ENCODE results near the gene SCRN1. TPM values are rescaled to one million over a fixed set of nuclear protein-coding genes. Genes with fewer than 3 reads are reported as not detected.

The SCRN1 gene
- total RNA-seq, 1 donor = 45.6 TPM

DNA sequence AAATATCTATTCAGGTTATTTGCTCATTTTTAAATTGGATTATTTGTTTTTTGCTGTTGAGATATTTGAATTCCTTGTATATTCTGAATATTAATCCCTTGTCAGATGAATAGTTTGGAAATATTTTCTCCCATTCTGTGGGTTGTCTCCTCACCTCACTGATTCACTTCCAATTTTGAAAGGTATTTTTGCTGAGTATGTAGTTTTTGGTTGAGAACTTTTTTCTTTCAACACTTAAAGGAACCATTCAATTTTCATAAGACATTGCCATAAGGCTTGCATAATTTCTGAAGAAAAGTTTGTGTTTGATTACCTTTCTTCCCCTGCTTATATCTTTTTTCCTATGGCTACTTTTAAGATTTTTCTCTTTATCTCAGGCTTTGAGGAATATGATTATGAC is 8.9 kb upstream of the SCRN1 start:
- H3K4me1 ChIP-seq (ENCODE audit: insufficient read depth, low read length) = no peaks in the 10 kb centered on the region

DNA sequence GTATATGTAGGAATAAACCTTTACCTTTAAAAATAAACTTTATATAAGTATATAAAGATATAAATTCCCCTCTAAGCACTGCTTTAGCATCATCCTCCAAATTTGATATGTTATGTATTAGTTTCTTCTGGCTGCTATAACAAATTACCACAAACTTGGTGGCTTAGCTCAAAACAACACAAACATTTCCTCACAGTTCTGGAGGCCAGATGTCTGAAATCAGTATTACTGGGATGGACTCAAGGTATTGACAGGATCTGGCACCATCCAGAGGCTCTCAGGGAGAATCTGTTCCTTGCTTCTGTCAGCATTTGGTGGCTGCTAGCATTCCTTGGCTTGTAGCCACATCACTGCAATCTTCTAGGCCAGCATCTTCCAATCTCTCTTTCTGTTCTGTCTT is 6.7 kb upstream of the SCRN1 start:
- DNase-seq (ENCODE audit: insufficient read length, low spot score, missing footprints) = no peak
- Histone ChIP-seq H3K27ac (ENCODE audit: low read depth, low read length) (no peak overlapping the region), H3K27me3 (ENCODE audit: insufficient read depth, low read length) (no peaks in the 10 kb centered on the region), H3K4me3 (ENCODE audit: insufficient read depth, low read length) (no peak overlapping the region), H2AFZ (ENCODE audit: low read length) (no peak overlapping the region), H3K36me3 (ENCODE audit: insufficient read depth, low read length) (no peaks in the 10 kb centered on the region), H3K9me3 (ENCODE audit: low read depth, low read length) (peaks cover 2% of the 10 kb centered on the region), H3K4me2 (ENCODE audit: insufficient read depth, low read length) (no peak overlapping the region), H3K79me2 (ENCODE audit: insufficient read depth, low read length) (no peaks in the 10 kb centered on the region), H4K20me1 (ENCODE audit: insufficient read depth, low read length) (no peaks in the 10 kb centered on the region), H3K4me1 (ENCODE audit: insufficient read depth, low read length) (no peaks in the 10 kb centered on the region)
- no peak for TF ChIP-seq CTCF (IDR thresholded peaks at IDR 0.05; ENCODE audit: extremely low read depth, low read depth, low read length)

More for the DNA sequence above, 8.9 kb upstream of the SCRN1 start:
- Histone ChIP-seq H3K79me2 (ENCODE audit: insufficient read depth, low read length) (no peaks in the 10 kb centered on the region), H2AFZ (ENCODE audit: low read length) (no peak overlapping the region), H4K20me1 (ENCODE audit: insufficient read depth, low read length) (no peaks in the 10 kb centered on the region), H3K4me2 (ENCODE audit: insufficient read depth, low read length) (no peak overlapping the region), H3K9me3 (ENCODE audit: low read depth, low read length) (peaks cover 2% of the 10 kb centered on the region), H3K27ac (ENCODE audit: low read depth, low read length) (no peak overlapping the region), H3K4me3 (ENCODE audit: insufficient read depth, low read length) (no peak overlapping the region), H3K27me3 (ENCODE audit: insufficient read depth, low read length) (no peaks in the 10 kb centered on the region), H3K36me3 (ENCODE audit: insufficient read depth, low read length) (no peaks in the 10 kb centered on the region)
- DNase-seq (ENCODE audit: insufficient read length, low spot score, missing footprints) = no peak
- no peak for TF ChIP-seq CTCF (IDR thresholded peaks at IDR 0.05; ENCODE audit: extremely low read depth, low read depth, low read length)

- Histone ChIP-seq H3K36me3 (ENCODE audit: insufficient read depth, low read length) (no peaks in the 10 kb centered on the region), H2AFZ (ENCODE audit: low read length) (no peak overlapping the region), H3K4me2 (ENCODE audit: insufficient read depth, low read length) (no peak overlapping the region), H3K4me3 (ENCODE audit: insufficient read depth, low read length) (no peak overlapping the region), H3K27me3 (ENCODE audit: insufficient read depth, low read length) (no peaks in the 10 kb centered on the region), H3K4me1 (ENCODE audit: insufficient read depth, low read length) (no peaks in the 10 kb centered on the region), H4K20me1 (ENCODE audit: insufficient read depth, low read length) (no peaks in the 10 kb centered on the region), H3K9me3 (ENCODE audit: low read depth, low read length) (peaks cover 2% of the 10 kb centered on the region), H3K79me2 (ENCODE audit: insufficient read depth, low read length) (no peaks in the 10 kb centered on the region), H3K27ac (ENCODE audit: low read depth, low read length) (no peak overlapping the region)
- DNase-seq (ENCODE audit: insufficient read length, low spot score, missing footprints) = no peak
- TF ChIP-seq CTCF (IDR thresholded peaks at IDR 0.05; ENCODE audit: extremely low read depth, low read depth, low read length) = no peak
These were observed 6.1 kb upstream of the SCRN1 start for GRCh38 chr7:29995652-29996051.

- Histone ChIP-seq H4K20me1 (ENCODE audit: insufficient read depth, low read length) (no peaks in the 10 kb centered on the region), H3K4me2 (ENCODE audit: insufficient read depth, low read length) (no peak overlapping the region), H3K27me3 (ENCODE audit: insufficient read depth, low read length) (no peaks in the 10 kb centered on the region), H3K4me1 (ENCODE audit: insufficient read depth, low read length) (peaks cover 10% of the 10 kb centered on the region), H3K79me2 (ENCODE audit: insufficient read depth, low read length) (peaks cover 19% of the 10 kb centered on the region), H3K27ac (ENCODE audit: low read depth, low read length) (no peak overlapping the region), H3K4me3 (ENCODE audit: insufficient read depth, low read length) (no peak overlapping the region), H3K9me3 (ENCODE audit: low read depth, low read length) (peaks cover 2% of the 10 kb centered on the region), H2AFZ (ENCODE audit: low read length) (no peak overlapping the region), H3K36me3 (ENCODE audit: insufficient read depth, low read length) (no peaks in the 10 kb centered on the region)
- TF ChIP-seq CTCF (IDR thresholded peaks at IDR 0.05; ENCODE audit: extremely low read depth, low read depth, low read length) = no peak
- no peak for DNase-seq (ENCODE audit: insufficient read length, low spot score, missing footprints)
These were observed 3.5 kb upstream of the SCRN1 start for GRCh38 chr7:29993140-29993539.
